ENCODE data around the gene NXN. TPM values are rescaled to one million over a fixed set of nuclear protein-coding genes. Genes with fewer than 3 reads are reported as not detected.
A peak's percentile ranks its signal among the peaks of the same experiment; 100 is the strongest.
"Not testable (repeated sequence)": the region's sequence is repeated elsewhere in the genome, so short reads cannot be mapped to it uniquely, and the experiment has no call there.

Gene NXN
- total and polyA plus RNA-seq, 2 donors, result 54.2 to 81.2 TPM

- not testable (repeated sequence) for DNase-seq (ENCODE audit: extremely low spot score); H3K4me1 ChIP-seq (ENCODE audit: insufficient read depth); H3K4me3 ChIP-seq (ENCODE audit: low read depth, low read length); H3K36me3 ChIP-seq (ENCODE audit: insufficient read depth); H3K27ac ChIP-seq (ENCODE audit: low read depth)
- 79% methylated on average over 10 of the region's 12 CpGs for WGBS
Observed at GRCh38 chr17:790874-791247, 188.7 kb downstream of the NXN start.

DNA sequence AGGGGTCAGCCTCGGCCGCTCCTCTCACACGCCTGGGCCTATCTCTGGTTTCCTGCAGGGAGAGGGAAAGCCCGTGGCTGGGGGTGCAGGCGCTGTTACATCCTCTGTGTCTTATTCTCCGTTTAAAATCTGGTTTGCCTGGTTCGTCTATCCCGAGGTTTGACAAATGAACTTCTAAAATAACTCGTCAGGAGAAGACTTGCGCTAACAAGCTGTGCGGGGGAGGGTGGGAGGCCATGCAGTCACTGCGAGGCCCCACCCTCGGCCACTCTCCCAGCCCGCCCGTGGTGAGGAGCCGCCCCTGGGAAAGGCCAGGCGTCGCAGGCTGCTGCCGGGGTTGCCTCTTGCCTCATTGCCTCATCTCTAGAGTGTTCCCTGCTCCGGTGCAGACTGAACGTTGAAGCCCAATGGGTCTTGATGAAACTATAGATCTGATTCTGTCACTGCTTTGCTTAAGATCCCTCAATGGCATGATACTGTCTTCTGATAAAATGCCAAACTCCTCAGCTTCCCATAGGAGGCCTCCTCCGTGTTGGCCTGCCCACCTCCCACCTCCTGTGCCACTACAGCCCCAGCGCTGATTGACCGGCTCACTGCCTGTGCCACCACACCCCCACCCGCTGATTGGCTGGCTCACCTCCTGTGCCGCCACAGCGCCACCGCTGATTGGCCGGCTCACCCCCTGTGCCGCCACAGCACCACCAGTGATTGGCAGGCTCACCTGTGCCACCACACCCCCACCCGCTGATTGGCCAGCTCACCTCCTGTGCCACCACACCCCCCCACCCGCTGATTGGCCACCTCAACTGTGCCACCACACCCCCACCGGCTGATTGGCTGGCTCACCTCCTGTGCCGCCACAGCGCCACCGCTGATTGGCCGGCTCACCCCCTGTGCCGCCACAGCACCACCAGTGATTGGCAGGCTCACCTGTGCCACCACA, 189.4 kb downstream of the NXN start:
- H3K4me1 ChIP-seq (ENCODE audit: insufficient read depth); H3K36me3 ChIP-seq (ENCODE audit: insufficient read depth); H3K4me3 ChIP-seq (ENCODE audit: low read depth, low read length); H3K27ac ChIP-seq (ENCODE audit: low read depth): not testable (repeated sequence)
- peak; percentile 8 for DNase-seq (ENCODE audit: extremely low spot score)
- 76% methylated on average over 33 of the region's 38 CpGs for WGBS

DNA sequence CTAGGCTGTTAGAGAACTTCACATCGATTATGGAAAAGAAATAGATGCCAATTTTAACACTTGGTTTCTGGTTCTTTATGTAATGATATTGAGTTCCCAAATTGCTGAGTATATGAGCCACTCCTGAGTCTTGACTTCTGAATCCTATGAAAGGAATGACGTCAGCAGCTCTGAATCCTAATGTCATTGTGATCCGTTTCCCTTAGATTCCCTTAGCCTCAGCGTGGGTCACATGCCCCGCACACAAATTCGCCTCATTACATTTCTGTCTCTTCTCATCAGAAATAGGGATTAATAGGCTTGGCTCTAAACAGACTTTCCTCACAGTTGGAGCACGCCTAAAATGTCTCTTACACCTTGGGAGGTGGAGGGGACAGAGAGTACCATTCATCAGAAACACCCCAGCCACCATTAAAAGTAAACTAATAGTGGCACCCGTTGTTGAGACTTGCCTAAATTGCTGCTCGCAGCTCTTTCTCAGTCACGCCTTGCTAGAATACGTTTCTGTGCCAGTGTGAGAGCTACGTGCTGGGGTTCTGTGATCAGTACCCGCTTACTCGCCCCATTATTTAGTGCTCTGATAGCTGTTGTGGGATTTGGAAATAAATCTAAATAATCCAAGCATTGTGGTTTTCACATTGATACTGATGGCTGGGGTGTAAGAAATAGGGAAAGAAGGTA, 190.3 kb downstream of the NXN start:
- H3K4me3 ChIP-seq (ENCODE audit: low read depth, low read length), result no peak overlapping the region
- no peak for DNase-seq (ENCODE audit: extremely low spot score)
- H3K36me3 ChIP-seq (ENCODE audit: insufficient read depth), result no peaks in the 10 kb centered on the region
- no peak overlapping the region for H3K27ac ChIP-seq (ENCODE audit: low read depth)
- 87% methylated on average over 14 of the region's 14 CpGs for WGBS
- no peaks in the 10 kb centered on the region for H3K4me1 ChIP-seq (ENCODE audit: insufficient read depth)

DNA sequence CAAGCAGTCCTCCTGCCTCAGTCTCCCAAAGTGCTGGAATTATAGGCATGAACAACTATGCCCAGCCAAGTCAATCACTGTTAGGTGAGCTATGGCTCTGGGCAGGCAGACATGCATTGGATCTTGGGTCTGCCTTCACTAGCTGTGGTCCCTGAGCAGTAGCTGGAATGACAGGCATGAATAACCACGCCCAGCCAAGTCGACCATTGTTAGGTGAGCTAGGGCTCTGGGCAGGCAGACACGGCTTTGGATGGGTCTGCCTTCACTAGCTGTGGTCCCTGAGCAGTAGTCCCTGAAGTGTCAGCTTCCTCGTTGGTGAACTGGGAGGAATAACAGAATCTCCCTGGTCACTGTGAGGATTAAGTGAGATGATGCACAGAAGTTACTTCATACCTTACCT, 191.0 kb downstream of the NXN start:
- no peaks in the 10 kb centered on the region for H3K36me3 ChIP-seq (ENCODE audit: insufficient read depth)
- 83% methylated on average over 4 of the region's 4 CpGs for WGBS
- H3K4me1 ChIP-seq (ENCODE audit: insufficient read depth), result no peaks in the 10 kb centered on the region
- no peak overlapping the region for H3K4me3 ChIP-seq (ENCODE audit: low read depth, low read length)
- DNase-seq (ENCODE audit: extremely low spot score), result no peak
- H3K27ac ChIP-seq (ENCODE audit: low read depth), result no peak overlapping the region

DNA sequence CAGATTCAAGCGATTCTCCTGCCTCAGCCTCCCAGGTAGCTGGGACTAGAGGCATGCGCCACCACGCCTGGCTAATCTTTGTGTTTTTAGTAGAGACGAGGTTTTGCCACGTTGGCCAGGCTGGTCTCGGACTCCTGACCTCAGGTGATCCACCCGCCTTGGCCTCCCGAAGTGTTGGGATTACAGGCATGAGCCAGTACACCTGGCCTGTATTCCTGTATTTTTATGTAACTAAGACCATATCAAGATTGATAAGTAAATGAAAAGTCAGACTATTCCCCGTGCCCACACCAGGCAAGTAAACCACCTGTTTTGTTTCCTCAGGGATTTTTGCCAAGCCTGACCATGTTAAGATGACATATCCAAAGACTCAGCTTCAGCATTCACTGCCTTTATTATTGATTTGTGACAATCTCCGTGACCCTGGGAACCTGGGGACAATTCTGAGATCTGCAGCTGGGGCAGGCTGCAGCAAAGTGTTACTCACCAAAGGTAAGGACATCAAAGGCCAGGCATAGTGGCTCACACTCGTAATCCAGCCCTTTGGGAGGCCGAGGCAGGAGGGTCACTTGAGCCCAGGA, 191.8 kb downstream of the NXN start:
- Histone ChIP-seq H3K27ac (ENCODE audit: low read depth) (no peak overlapping the region), H3K36me3 (ENCODE audit: insufficient read depth) (no peaks in the 10 kb centered on the region), H3K4me1 (ENCODE audit: insufficient read depth) (no peaks in the 10 kb centered on the region), H3K4me3 (ENCODE audit: low read depth, low read length) (no peak overlapping the region)
- WGBS, result 88% methylated on average over 12 of the region's 12 CpGs
- no peak for DNase-seq (ENCODE audit: extremely low spot score)

DNA sequence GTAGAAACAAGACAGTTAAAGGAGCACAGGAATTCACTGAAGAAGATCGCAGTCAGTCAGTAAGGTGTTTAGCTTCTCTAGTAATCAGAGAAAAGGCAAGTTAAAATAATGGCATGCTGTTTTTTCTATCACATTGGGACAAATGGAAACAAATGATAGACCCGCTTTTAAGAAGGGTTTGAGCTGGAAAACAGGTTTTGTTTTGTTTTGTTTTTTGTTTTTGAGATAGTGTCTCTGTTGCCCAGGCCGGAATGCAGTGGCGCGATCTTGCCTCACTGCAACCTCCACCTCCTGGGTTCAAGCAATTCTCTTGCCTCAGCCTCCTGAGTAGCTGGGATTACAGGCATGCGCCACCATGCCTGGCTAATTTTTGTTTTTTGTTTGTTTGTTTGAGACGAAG, 193.7 kb downstream of the NXN start:
- not testable (repeated sequence) for DNase-seq (ENCODE audit: extremely low spot score); H3K4me1 ChIP-seq (ENCODE audit: insufficient read depth); H3K4me3 ChIP-seq (ENCODE audit: low read depth, low read length); H3K36me3 ChIP-seq (ENCODE audit: insufficient read depth); H3K27ac ChIP-seq (ENCODE audit: low read depth)
- WGBS, result 91% methylated on average over 7 of the region's 7 CpGs

DNA sequence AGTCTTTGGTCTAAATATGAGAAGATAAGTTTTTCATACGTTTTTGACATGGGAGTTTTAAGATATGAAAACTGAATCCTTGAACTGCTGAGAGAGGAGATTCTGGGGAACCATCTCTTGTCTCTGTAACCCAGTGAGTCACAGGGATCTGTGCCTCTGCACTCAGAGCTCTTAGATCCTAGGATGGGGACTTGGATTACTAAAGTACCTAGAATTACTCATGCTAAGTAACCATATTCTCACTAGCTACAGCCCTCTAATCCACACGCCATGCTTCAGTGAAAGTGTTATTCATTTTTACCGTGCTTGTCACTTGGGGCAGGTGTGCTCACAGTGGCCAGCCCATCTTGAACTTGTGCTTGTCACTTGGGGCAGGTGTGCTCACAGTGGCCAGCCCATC, 195.4 kb downstream of the NXN start:
- Histone ChIP-seq H3K4me3 (ENCODE audit: low read depth, low read length) (no peak overlapping the region), H3K27ac (ENCODE audit: low read depth) (no peak overlapping the region), H3K36me3 (ENCODE audit: insufficient read depth) (no peaks in the 10 kb centered on the region), H3K4me1 (ENCODE audit: insufficient read depth) (no peaks in the 10 kb centered on the region)
- DNase-seq (ENCODE audit: extremely low spot score), result no peak
- WGBS, result 69% methylated on average over 3 of the region's 3 CpGs

DNA sequence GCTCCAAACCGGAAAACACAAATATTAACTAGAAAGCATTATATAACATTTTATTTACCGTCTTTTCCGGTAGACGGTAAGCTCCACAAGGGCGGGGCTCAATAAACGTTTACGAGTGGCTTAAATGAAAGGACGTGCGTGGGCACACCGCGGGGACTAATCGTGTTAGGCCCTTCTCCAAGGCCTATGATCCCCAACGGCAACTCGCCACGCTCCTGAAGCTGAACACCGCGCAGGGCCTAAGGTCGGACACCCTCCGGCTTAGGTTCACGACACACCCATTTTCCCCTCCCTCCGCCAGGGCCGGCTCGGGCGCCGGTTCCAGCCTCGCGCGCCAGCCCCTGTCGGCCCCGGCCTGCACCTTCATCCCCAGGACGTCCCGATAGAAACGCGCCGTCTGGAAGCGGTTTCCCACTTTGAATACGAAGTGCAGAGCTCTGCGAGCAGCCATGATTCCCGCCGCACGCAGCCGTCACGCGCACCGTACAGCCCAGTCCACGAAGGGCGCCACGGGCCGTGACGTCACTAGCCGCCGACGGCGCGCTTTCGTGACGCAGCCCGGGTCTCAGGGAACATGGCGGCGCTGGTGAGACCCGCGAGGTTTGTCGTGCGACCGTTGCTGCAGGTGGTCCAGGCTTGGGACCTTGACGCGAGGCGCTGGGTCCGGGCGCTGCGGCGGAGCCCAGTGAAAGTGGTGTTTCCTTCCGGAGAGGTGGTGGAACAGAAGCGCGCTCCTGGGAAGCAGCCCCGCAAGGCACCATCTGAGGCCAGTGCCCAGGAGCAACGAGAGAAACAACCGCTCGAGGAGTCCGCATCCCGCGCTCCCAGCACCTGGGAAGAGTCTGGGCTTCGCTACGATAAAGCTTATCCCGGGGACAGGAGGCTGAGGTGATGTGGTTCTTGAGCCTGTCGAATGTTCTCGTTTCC, 197.5 kb downstream of the NXN start, which contains the start of the genes GLOD4 and MRM3:
GLOD4 (minus strand) TSS at position 476 of the 927 bp plus-strand sequence; CDS start at position 451, 25 bp downstream.
MRM3 (plus strand) TSS at position 549 of the 927 bp plus-strand sequence; CDS start at position 575, 26 bp downstream.
- WGBS, result under 1% methylated on average over 87 of the region's 87 CpGs
- peak within 1 kb of the TSS; percentile 78 for H3K4me3 ChIP-seq (ENCODE audit: low read depth, low read length)
- peak within 1 kb of the TSS; percentile 69 for H3K27ac ChIP-seq (ENCODE audit: low read depth)
- H3K4me1 ChIP-seq (ENCODE audit: insufficient read depth), result no peaks in the 10 kb centered on the region
- peak; percentile 55 for DNase-seq (ENCODE audit: extremely low spot score)
- no peaks in the 10 kb centered on the region for H3K36me3 ChIP-seq (ENCODE audit: insufficient read depth)

- no peaks in the 10 kb centered on the region for H3K4me1 ChIP-seq (ENCODE audit: insufficient read depth)
- WGBS, result 93% methylated on average over 11 of the region's 11 CpGs
- no peak overlapping the region for H3K4me3 ChIP-seq (ENCODE audit: low read depth, low read length)
- peaks cover 2% of the 10 kb centered on the region for H3K36me3 ChIP-seq (ENCODE audit: insufficient read depth)
- no peak for DNase-seq (ENCODE audit: extremely low spot score)
- no peak overlapping the region for H3K27ac ChIP-seq (ENCODE audit: low read depth)
Observed at GRCh38 chr17:778096-778495, 201.5 kb downstream of the NXN start.

GRCh38 chr17:774313-774584, 205.3 kb downstream of the NXN start:
- 88% methylated on average over 5 of the region's 5 CpGs for WGBS
- Histone ChIP-seq H3K4me3 (ENCODE audit: low read depth, low read length) (no peak overlapping the region), H3K4me1 (ENCODE audit: insufficient read depth) (no peaks in the 10 kb centered on the region), H3K27ac (ENCODE audit: low read depth) (no peak overlapping the region), H3K36me3 (ENCODE audit: insufficient read depth) (peaks cover 6% of the 10 kb centered on the region)
- no peak for DNase-seq (ENCODE audit: extremely low spot score)

DNA sequence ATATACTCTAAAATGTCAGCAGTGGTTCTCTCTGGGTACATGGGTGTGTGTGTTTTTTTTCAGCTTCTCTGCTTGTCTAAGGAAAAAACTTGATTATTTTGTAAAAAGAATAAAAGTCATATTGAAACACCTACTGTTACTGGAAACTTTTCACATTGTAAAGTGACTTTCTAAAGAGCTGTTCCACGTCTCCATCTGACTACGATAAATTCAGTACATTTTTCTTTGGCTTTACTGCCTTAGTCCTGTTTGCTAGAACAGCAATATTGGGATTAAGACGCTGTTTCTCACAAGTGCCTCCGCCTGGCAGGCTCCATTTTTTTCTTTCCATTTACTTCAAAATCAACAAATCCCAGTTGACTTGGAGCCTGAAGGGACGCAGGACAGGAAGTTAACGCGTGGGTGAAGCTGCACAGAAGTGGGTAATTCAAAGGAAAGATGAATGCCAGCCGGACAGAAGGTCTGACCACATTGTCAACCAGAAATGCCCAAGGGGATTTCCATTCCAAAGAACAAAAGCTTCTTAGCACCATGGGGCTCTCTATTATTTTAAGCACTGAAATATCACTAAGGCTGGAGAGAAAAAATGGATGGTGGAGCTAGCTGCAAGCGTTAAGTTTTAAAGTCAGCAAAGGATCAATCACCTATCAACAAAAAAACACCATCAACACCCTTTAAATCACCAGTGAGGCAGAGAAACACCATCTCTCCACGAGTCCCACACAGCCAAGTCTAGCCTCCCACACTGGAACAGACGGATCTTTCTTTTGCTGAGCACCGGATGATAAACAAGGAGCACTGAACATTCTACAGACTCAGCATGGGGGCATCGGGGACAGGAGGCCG, 205.9 kb downstream of the NXN start:
- Histone ChIP-seq H3K36me3 (ENCODE audit: insufficient read depth) (peaks cover 6% of the 10 kb centered on the region), H3K4me3 (ENCODE audit: low read depth, low read length) (no peak overlapping the region), H3K4me1 (ENCODE audit: insufficient read depth) (no peaks in the 10 kb centered on the region), H3K27ac (ENCODE audit: low read depth) (no peak overlapping the region)
- DNase-seq (ENCODE audit: extremely low spot score), result no peak
- 77% methylated on average over 14 of the region's 14 CpGs for WGBS

- peaks cover 6% of the 10 kb centered on the region for H3K36me3 ChIP-seq (ENCODE audit: insufficient read depth)
- no peak overlapping the region for H3K27ac ChIP-seq (ENCODE audit: low read depth)
- H3K4me3 ChIP-seq (ENCODE audit: low read depth, low read length), result no peak overlapping the region
- H3K4me1 ChIP-seq (ENCODE audit: insufficient read depth), result no peaks in the 10 kb centered on the region
- 89% methylated on average over 5 of the region's 5 CpGs for WGBS
- DNase-seq (ENCODE audit: extremely low spot score), result no peak
Observed at GRCh38 chr17:773016-773415, 206.6 kb downstream of the NXN start.

Data from urinary bladder (tissue), 4 donors.